ENCODE data around the gene LCN1. TPM values are rescaled to one million over a fixed set of nuclear protein-coding genes. Genes with fewer than 3 reads are reported as not detected.

The LCN1 gene
- total RNA-seq, 4 donors from 2014 or later: not detected

DNA sequence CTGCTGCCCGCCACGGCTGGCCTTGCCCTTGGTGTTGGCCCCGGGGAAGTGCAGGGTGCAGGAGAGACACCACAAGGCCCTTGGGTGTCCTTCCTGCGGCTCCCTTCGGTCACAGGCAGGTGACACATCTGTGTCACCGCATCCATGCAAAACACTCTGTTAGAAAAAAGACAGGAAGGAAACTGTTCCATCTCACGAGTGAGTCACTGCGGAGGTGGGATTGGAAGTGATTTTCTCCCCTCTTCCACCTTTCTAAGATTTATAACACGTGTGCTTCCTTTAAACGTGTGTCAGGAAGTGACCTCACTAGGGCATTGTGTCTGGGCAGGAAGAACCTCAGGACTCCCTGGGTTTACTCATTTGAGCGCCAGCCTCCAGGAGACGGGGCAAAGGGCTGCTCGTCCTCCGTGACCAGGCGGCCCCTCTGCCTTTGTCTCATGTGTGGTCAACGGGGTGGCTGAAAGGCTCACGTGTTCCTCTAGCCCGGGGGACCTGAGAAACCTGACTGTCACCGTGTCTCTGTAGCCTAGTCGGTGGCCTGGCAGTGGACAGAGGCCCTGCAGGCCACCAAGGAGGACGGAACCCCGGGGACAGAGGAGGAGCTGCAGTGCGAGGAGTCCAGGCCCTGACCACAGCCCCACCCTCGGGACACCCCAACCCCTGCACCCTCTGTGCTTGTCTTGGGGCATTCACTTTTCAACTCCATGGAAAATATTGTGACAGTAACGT is 4.9 kb upstream of the LCN1 start:
- peak in 1 of 2 donors; percentile 69 for DNase-seq (ENCODE audit: low spot score in 2 of 2)

DNA sequence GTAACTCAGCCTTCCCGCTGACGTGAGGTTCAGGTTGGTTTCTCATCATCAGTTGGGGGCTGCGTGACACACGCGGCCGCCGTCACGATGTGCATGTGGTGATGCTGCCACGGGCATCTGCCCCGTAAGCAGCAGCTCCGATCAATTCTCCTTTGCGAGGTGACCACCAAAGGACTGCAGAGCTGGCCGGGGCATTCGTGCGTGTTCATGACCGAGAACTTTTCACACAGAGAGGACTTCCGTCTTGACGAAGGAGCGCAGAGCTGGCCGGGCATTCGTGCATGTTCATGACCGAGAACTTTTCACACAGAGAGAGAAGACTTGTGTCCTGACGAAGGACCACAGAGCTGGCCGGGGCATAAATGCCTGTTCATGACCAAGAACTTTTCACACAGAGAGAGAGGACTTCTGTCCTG is 3.8 kb upstream of the LCN1 start:
- no peak overlapping the region for H3K4me3 ChIP-seq (ENCODE audit: low read depth, poor library complexity, severe bottlenecking)
- peak in 1 of 2 donors; percentile 74 for DNase-seq (ENCODE audit: low spot score in 2 of 2)
- WGBS, 2 donors: 90 to 92% methylated on average over 24 of the region's 24 CpGs
- intact Hi-C loops (cut with DNase I; ENCODE audit: low total_unique reads): no loop called here
- TF ChIP-seq, protein P1, sequence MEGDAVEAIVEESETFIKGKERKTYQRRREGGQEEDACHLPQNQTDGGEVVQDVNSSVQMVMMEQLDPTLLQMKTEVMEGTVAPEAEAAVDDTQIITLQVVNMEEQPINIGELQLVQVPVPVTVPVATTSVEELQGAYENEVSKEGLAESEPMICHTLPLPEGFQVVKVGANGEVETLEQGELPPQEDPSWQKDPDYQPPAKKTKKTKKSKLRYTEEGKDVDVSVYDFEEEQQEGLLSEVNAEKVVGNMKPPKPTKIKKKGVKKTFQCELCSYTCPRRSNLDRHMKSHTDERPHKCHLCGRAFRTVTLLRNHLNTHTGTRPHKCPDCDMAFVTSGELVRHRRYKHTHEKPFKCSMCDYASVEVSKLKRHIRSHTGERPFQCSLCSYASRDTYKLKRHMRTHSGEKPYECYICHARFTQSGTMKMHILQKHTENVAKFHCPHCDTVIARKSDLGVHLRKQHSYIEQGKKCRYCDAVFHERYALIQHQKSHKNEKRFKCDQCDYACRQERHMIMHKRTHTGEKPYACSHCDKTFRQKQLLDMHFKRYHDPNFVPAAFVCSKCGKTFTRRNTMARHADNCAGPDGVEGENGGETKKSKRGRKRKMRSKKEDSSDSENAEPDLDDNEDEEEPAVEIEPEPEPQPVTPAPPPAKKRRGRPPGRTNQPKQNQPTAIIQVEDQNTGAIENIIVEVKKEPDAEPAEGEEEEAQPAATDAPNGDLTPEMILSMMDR (IDR thresholded peaks at IDR 0.05): no peak
- no peak for TF ChIP-seq POLR2A (IDR thresholded peaks at IDR 0.05)

More for the DNA sequence above, 4.9 kb upstream of the LCN1 start:
- no peak for TF ChIP-seq POLR2A (IDR thresholded peaks at IDR 0.05)
- TF ChIP-seq, protein P1 (IDR thresholded peaks at IDR 0.05): no peak
- intact Hi-C loops (cut with DNase I; ENCODE audit: low total_unique reads): no loop called here
- WGBS, 2 donors: 74 to 76% methylated on average over 25 of the region's 25 CpGs
- no peak overlapping the region for H3K4me3 ChIP-seq (ENCODE audit: low read depth, poor library complexity, severe bottlenecking)

DNA sequence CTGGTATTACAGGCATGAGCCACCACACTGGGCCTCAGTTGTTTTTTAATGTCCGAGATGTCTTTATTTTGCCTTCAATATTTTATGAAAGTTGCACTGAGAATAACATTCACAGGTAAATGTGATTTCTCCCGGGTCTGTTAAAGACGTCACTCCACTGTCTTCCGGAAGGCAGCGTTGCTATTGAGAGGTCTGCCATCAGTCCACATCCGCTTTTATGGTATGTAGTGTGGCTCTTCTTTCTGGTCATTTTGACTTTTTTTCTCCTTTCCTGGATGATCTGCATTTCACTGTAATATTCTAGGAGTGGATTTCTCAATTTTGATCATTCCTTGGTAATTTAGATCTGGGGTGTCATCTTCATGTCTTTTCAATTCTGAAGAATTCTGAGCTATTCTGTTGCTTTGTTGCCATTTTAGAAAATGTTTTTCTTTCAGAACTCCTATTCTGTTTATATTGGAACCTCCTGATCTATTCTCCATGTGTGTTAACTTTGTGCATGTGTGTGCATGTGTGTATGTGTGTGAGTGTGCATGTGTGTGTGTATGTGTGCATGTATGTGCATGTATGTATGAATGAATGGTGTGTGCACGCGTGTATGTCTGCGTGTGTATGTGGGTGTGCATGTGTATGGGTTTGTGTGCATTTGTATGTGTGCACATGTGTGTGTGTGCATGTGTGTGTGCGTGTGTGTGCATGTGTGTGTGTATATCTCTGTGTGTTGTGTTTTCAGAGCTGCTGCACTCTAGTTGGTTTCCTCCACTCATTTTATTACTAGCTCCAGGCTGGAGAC is 1.9 kb upstream of the LCN1 start:
- DNase-seq (ENCODE audit: low spot score in 2 of 2): no peak
- H3K4me3 ChIP-seq (ENCODE audit: low read depth, poor library complexity, severe bottlenecking): no peak overlapping the region
- 89 to 94% methylated on average over 10 of the region's 10 CpGs for WGBS, 2 donors
- TF ChIP-seq, protein P1 (IDR thresholded peaks at IDR 0.05): no peak
- intact Hi-C loops (cut with DNase I; ENCODE audit: low total_unique reads): no loop called here

DNA sequence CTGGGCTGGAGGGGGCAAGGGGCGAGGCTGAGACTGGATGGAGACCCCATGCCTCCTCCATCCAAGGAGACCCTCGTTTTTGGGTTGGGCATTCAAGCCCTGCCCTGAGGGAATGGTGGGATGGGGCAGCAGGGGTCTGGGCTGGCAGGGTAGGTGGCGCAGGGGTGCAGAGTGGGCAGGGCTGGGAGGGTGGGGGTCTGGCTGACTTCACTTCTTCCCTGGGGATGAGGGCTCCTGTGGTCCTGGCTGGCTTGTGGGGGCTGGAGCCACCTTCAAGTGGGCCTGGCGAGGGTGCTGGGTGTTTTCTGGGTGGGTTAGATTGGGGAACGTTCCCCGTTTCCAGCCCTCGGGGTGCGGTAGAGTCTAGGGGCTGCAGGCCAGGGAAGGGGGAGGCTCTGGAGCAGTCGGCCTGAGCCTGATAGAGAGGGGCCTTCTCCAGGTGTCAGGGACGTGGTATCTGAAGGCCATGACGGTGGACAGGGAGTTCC is 412 bp downstream of the LCN1 start:
- intact Hi-C loops (cut with DNase I; ENCODE audit: low total_unique reads): no loop called here
- WGBS, 2 donors: 75 to 76% methylated on average over 7 to 11 of the region's 11 CpGs
- DNase-seq (ENCODE audit: low spot score in 2 of 2): peak in 1 of 2 donors; percentile 72

DNA sequence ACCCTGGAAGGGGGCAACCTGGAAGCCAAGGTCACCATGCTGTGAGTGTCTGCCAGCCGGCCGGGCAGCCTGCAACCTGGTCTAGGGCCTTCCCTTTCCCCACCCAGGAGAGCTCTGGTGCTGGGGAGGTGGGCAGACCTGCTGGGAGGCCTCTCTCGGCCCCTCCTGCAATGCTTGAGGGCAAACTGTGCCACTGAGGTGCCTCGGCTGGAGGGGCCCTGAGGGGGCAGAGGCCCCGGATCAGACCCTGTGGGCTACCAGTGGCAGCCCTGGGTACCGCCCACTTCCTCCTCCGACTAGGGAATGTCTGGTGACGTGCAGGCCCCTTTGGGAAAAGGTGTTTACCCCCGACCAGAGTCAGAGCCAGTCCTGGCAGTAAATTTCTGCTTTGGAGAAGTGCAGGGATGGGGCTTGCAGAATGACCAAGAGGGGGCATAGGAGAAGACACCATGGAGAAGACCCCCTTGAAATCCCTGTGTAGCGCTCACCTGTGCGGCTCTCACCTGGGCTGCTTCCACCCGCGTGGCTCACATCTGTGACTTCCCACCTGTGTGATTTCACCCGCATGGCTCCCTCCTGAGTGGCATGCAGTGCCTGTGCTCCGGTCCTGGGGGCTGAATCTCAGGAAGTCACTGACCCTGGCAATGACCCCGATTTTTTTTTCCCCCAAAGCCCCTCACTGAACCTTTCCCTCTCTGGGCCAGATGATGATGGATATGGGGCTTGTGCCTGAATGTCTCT is 1.1 kb downstream of the LCN1 start:
- H3K4me3 ChIP-seq (ENCODE audit: low read depth, poor library complexity, severe bottlenecking): no peak overlapping the region
- TF ChIP-seq, protein P1 (IDR thresholded peaks at IDR 0.05): no peak
- TF ChIP-seq POLR2A (IDR thresholded peaks at IDR 0.05): no peak
- intact Hi-C loops (cut with DNase I; ENCODE audit: low total_unique reads): no loop called here
- peak in 1 of 2 donors; percentile 74 for DNase-seq (ENCODE audit: low spot score in 2 of 2)
- 67 to 69% methylated on average over 16 of the region's 16 CpGs for WGBS, 2 donors

More for the DNA sequence above, 412 bp downstream of the LCN1 start:
- no peak for TF ChIP-seq POLR2A (IDR thresholded peaks at IDR 0.05)
- TF ChIP-seq, protein P1 (IDR thresholded peaks at IDR 0.05): no peak
- H3K4me3 ChIP-seq (ENCODE audit: low read depth, poor library complexity, severe bottlenecking): no peak overlapping the region
